ENCODE measurements around the gene DAGLA. TPM values are rescaled to one million over a fixed set of nuclear protein-coding genes. Genes with fewer than 3 reads are reported as not detected.

The DAGLA gene
- total and polyA plus RNA-seq, 5 donors = 3.7 to 7.2 (median 5.5) TPM

DNA sequence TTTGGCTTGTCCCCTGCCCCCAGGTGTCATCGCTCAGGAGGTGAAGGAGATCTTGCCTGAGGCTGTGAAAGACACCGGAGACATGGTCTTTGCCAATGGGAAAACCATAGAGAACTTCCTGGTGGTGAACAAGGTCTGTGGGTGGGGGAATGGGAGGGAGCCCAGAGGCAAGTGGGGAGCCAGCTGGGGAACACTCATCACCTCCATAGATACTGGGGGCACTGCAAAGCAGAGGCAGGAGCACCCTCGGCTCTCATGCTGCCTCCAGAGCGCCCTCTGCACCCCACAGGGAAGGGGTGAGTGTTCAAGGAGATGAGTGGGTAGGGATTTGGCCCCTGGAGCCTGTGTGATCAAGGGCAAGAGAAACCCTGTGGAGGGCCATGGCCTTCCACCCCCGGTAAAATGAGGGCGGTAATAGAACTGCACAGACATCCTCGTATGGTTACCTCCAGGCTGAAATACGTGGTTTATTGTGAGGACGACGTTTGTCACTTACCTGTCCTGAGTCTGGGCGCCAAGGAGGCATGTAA is 98.2 kb downstream of the DAGLA start:
- intact Hi-C loops (cut with DNase I) = no loop called here
- DNase-seq = peak in 2 of 3 donors; percentile 11 to 32
- WGBS = 87% methylated on average over 11 of the region's 11 CpGs

GRCh38 chr11:61778920-61779650 is 98.9 kb downstream of the DAGLA start:
- no peaks in the 10 kb centered on the region for H3K27me3 ChIP-seq (ENCODE audit: control insufficient read depth, insufficient read depth)
- DNase-seq (peak in 2 of 3 donors; percentile 39 to 61), ATAC-seq (no peak)
- H3K9me3 ChIP-seq (ENCODE audit: control insufficient read depth, low read length) = no peaks in the 10 kb centered on the region
- WGBS = 87% methylated on average over 24 of the region's 24 CpGs
- H3K4me1 ChIP-seq (ENCODE audit: control insufficient read depth, insufficient read depth, low read length) = no peaks in the 10 kb centered on the region
- H3K27ac ChIP-seq (ENCODE audit: low read length) = no peak overlapping the region
- no peak overlapping the region for H3K4me3 ChIP-seq (ENCODE audit: low read length)
- intact Hi-C loops (cut with DNase I) = no loop called here

More for the DNA sequence above, 98.2 kb downstream of the DAGLA start:
- Histone ChIP-seq H3K27ac (ENCODE audit: low read length) (no peak overlapping the region), H3K4me1 (ENCODE audit: control insufficient read depth, insufficient read depth, low read length) (no peaks in the 10 kb centered on the region), H3K9me3 (ENCODE audit: control insufficient read depth, low read length) (no peaks in the 10 kb centered on the region), H3K27me3 (ENCODE audit: control insufficient read depth, insufficient read depth) (no peaks in the 10 kb centered on the region), H3K4me3 (ENCODE audit: low read length) (no peak overlapping the region)
- no peak for ATAC-seq

DNA sequence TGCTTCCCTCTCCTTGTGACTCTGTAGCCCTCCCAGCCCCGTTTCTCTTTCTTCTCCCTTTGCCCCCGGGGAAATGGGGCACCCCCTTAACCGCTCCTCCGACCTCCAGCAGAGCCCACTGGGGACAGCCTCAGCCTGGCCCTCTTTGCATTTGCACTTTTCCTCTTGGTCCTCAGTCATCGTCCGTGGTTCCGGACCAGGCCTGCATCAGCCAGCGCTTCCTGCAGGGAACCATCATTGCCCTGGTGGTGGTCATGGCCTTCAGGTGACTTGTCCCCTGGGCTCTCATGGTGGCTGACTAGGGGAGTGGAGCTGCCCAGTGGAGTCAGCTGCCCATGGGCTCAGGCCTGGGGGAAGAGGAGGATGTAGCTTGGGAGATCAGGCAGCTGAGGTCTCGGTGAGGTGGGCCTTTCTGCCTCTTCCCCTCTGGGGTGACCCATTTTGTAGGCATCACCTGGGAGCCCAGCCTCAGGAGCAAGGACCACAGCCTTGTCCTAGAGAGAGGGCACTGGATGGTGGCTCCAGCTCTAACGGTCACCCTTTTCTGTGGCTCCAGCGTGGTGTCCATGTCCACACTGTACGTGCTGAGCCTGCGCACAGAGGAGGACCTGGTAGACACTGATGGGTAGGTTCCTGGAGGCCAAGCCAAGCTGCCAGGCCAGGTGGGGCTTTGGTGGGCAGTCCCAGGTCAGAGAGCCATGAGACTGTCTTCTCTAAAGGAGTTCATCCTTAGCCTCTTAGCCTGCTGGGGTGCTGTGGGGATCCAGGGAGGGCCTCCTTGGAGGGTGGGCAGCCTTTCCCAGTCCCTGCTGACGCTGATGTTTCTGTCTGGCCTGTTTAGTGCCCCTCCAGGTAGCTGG is 99.7 kb downstream of the DAGLA start:
- intact Hi-C loops (cut with DNase I) = no loop called here
- Histone ChIP-seq H3K27ac (ENCODE audit: low read length) (no peak overlapping the region), H3K9me3 (ENCODE audit: control insufficient read depth, low read length) (no peaks in the 10 kb centered on the region), H3K4me1 (ENCODE audit: control insufficient read depth, insufficient read depth, low read length) (no peaks in the 10 kb centered on the region), H3K27me3 (ENCODE audit: control insufficient read depth, insufficient read depth) (no peaks in the 10 kb centered on the region), H3K4me3 (ENCODE audit: low read length) (no peak overlapping the region)
- DNase-seq = peak in 2 of 3 donors; percentile 16 to 36
- no peak for ATAC-seq
- WGBS = 89% methylated on average over 14 of the region's 14 CpGs

GRCh38 chr11:61780581-61781162 is 100.5 kb downstream of the DAGLA start:
- Histone ChIP-seq H3K4me3 (ENCODE audit: low read length) (no peak overlapping the region), H3K9me3 (ENCODE audit: control insufficient read depth, low read length) (no peaks in the 10 kb centered on the region), H3K27me3 (ENCODE audit: control insufficient read depth, insufficient read depth) (no peaks in the 10 kb centered on the region), H3K27ac (ENCODE audit: low read length) (no peak overlapping the region), H3K4me1 (ENCODE audit: control insufficient read depth, insufficient read depth, low read length) (no peaks in the 10 kb centered on the region)
- 79% methylated on average over 9 of the region's 9 CpGs for WGBS
- DNase-seq (peak in 2 of 3 donors; percentile 23 to 38), ATAC-seq (no peak)
- intact Hi-C loops (cut with DNase I) = no loop called here

DNA sequence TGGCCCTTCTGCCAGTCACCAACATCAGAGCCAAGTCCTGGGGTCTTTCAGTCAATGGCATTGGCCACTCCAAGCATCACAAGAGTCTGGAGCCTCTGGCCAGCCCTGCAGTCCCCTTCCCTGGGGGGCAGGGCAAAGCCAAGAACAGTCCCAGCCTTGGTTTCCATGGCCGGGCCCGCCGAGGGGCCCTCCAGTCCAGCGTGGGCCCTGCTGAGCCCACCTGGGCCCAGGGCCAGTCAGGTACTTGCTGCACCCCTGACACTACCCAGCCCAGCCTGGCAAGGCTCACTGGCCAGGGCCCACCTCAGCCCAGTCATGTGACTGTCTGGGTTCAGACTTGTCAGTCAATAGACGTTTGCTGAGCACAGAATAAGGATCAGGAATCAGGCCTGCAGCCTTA is 101.4 kb downstream of the DAGLA start:
- WGBS = 78% methylated on average over 5 of the region's 5 CpGs
- Histone ChIP-seq H3K27ac (ENCODE audit: low read length) (no peak overlapping the region), H3K4me3 (ENCODE audit: low read length) (no peak overlapping the region), H3K27me3 (ENCODE audit: control insufficient read depth, insufficient read depth) (no peaks in the 10 kb centered on the region), H3K9me3 (ENCODE audit: control insufficient read depth, low read length) (no peaks in the 10 kb centered on the region), H3K4me1 (ENCODE audit: control insufficient read depth, insufficient read depth, low read length) (no peaks in the 10 kb centered on the region)
- no peak for ATAC-seq
- DNase-seq = peak; percentile 4 to 37 (median 36)
- intact Hi-C loops (cut with DNase I) = no loop called here

DNA sequence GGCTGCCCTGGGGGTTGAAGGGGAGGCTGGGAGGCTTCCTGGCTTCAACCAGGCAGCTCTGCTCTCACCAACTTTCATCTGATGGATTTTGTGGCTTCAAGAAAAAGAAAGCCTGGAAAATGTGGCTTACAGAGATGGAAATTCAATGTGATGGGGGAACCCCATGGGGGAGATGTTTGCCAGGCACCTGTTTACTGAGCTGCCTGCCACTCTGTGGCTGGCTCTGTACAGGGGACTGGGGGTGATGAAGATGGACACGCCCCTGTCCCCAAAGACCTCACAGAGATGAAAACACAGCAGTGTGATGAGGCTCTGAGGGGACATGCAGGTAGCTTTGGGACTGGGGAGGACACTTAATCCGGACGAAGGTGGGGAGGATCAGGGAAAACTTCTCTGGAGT is 102.1 kb downstream of the DAGLA start:
- Histone ChIP-seq H3K27ac (ENCODE audit: low read length) (no peak overlapping the region), H3K9me3 (ENCODE audit: control insufficient read depth, low read length) (no peaks in the 10 kb centered on the region), H3K4me3 (ENCODE audit: low read length) (no peak overlapping the region), H3K27me3 (ENCODE audit: control insufficient read depth, insufficient read depth) (no peaks in the 10 kb centered on the region), H3K4me1 (ENCODE audit: control insufficient read depth, insufficient read depth, low read length) (no peaks in the 10 kb centered on the region)
- intact Hi-C loops (cut with DNase I) = no loop called here
- ATAC-seq (no peak), DNase-seq (peak in 2 of 3 donors; percentile 11 to 22)
- WGBS = 94% methylated on average over 3 of the region's 3 CpGs

GRCh38 chr11:61782841-61783240 is 102.7 kb downstream of the DAGLA start:
- Histone ChIP-seq H3K27ac (ENCODE audit: low read length) (no peak overlapping the region), H3K4me3 (ENCODE audit: low read length) (no peak overlapping the region), H3K27me3 (ENCODE audit: control insufficient read depth, insufficient read depth) (no peaks in the 10 kb centered on the region), H3K9me3 (ENCODE audit: control insufficient read depth, low read length) (no peaks in the 10 kb centered on the region), H3K4me1 (ENCODE audit: control insufficient read depth, insufficient read depth, low read length) (no peaks in the 10 kb centered on the region)
- DNase-seq = peak in 2 of 3 donors; percentile 27 to 36
- intact Hi-C loops (cut with DNase I) = no loop called here
- WGBS = 66% methylated on average over 11 of the region's 11 CpGs
- ATAC-seq = no peak

GRCh38 chr11:61783717-61784505 is 103.7 kb downstream of the DAGLA start:
- DNase-seq = peak in 2 of 3 donors; percentile 35
- intact Hi-C loops (cut with DNase I) = no loop called here

GRCh38 chr11:61784506-61784805 is 104.3 kb downstream of the DAGLA start:
- no peak for ATAC-seq
- no peaks in the 10 kb centered on the region for H3K9me3 ChIP-seq (ENCODE audit: control insufficient read depth, low read length)
- DNase-seq = no peak
- 81% methylated on average over 7 of the region's 7 CpGs for WGBS
- no peak overlapping the region for H3K4me3 ChIP-seq (ENCODE audit: low read length)
- no peaks in the 10 kb centered on the region for H3K4me1 ChIP-seq (ENCODE audit: control insufficient read depth, insufficient read depth, low read length)
- no peaks in the 10 kb centered on the region for H3K27me3 ChIP-seq (ENCODE audit: control insufficient read depth, insufficient read depth)
- intact Hi-C loops (cut with DNase I) = no loop called here
- H3K27ac ChIP-seq (ENCODE audit: low read length) = no peak overlapping the region

More at GRCh38 chr11:61783717-61784505, 103.7 kb downstream of the DAGLA start:
- ATAC-seq = no peak
- Histone ChIP-seq H3K4me1 (ENCODE audit: control insufficient read depth, insufficient read depth, low read length) (no peaks in the 10 kb centered on the region), H3K27ac (ENCODE audit: low read length) (no peak overlapping the region), H3K27me3 (ENCODE audit: control insufficient read depth, insufficient read depth) (no peaks in the 10 kb centered on the region), H3K4me3 (ENCODE audit: low read length) (no peak overlapping the region), H3K9me3 (ENCODE audit: control insufficient read depth, low read length) (no peaks in the 10 kb centered on the region)
- 57% methylated on average over 13 of the region's 13 CpGs for WGBS

DNA sequence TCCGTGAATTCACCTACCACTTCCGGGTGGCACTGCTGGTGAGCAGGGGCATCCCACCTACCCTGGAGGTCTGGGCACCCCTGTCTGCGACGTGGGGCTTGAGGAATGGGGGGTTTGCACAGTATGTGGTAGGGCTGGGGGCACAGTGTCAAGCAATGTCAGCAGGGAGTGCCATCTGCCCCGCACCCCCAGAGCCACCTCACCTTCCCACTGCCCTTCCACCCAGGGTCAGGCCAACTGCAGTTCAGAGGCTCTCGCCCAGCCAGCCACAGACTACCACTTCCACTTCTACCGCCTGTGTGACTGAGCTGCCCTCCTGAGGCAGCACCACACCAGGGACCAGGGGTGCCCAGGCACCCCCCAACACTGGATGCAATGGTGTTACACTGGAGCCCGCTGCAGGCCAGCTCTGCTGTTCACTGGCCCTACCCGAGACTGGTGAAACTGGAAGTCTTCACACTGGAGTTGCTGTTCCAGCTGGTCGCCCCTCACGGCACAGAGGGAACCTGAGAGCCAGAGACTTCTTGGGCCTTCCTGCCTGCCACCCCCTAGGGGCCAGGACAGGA is 105.7 kb downstream of the DAGLA start:
- no peak overlapping the region for H3K27ac ChIP-seq (ENCODE audit: low read length)
- ATAC-seq (no peak), DNase-seq (no peak)
- no peaks in the 10 kb centered on the region for H3K4me1 ChIP-seq (ENCODE audit: control insufficient read depth, insufficient read depth, low read length)
- intact Hi-C loops (cut with DNase I) = no loop called here
- no peaks in the 10 kb centered on the region for H3K27me3 ChIP-seq (ENCODE audit: control insufficient read depth, insufficient read depth)
- 83% methylated on average over 11 of the region's 11 CpGs for WGBS
- no peaks in the 10 kb centered on the region for H3K9me3 ChIP-seq (ENCODE audit: control insufficient read depth, low read length)
- H3K4me3 ChIP-seq (ENCODE audit: low read length) = no peak overlapping the region
